GM23248 (cell line): ENCODE measurements around the gene LAMB1. TPM values are rescaled to one million over a fixed set of nuclear protein-coding genes. Genes with fewer than 3 reads are reported as not detected.

Experiments used
- DNase-seq: peaks from one replicate; pipeline ENCODE4 v3.0.0-alpha.2; 2015
- H2AFZ ChIP-seq: fragments of 200-600 bp; sonication (generic); 2 replicates; pipeline ENCODE4 v1.6.1; 2016; ENCODE audit warnings: antibody characterized with exemption
- H3F3A ChIP-seq: fragments of 200-600 bp; sonication (generic); 2 replicates; pipeline ENCODE4 v1.6.1; 2016; ENCODE audit warnings: mild to moderate bottlenecking, antibody characterized with exemption, mixed run types; ENCODE audit not compliant: insufficient read depth
- H3K27ac ChIP-seq: fragments of 200-600 bp; sonication (generic); 2 replicates; pipeline ENCODE4 v1.5.1; 2016; ENCODE audit warnings: mild to moderate bottlenecking
- H3K27me3 ChIP-seq: fragments of 200-600 bp; sonication (generic); replicated peaks from 2 replicates; pipeline ENCODE4 v1.6.1; 2016; ENCODE audit warnings: mild to moderate bottlenecking; ENCODE audit not compliant: insufficient read depth
- H3K36me3 ChIP-seq: fragments of 200-600 bp; sonication (generic); 2 replicates; pipeline ENCODE4 v1.6.1; 2016; ENCODE audit warnings: low read depth, mild to moderate bottlenecking
- H3K4me1 ChIP-seq: fragments of 200-600 bp; sonication (generic); 2 replicates; pipeline ENCODE4 v1.6.1; 2016; ENCODE audit warnings: mild to moderate bottlenecking; ENCODE audit not compliant: insufficient read depth
- H3K4me2 ChIP-seq: fragments of 200-600 bp; sonication (generic); one replicate; pipeline ENCODE4 v1.6.1; 2016; ENCODE audit warnings: mild to moderate bottlenecking; ENCODE audit not compliant: unreplicated experiment
- H3K4me3 ChIP-seq: fragments of 200-600 bp; sonication (generic); 2 replicates; pipeline ENCODE4 v1.5.1; 2016; ENCODE audit warnings: mild to moderate bottlenecking
- H3K79me2 ChIP-seq: fragments of 200-600 bp; sonication (generic); 2 replicates; pipeline ENCODE4 v1.6.1; 2016; ENCODE audit warnings: mild to moderate bottlenecking; ENCODE audit not compliant: insufficient read depth
- H3K9ac ChIP-seq: fragments of 200-600 bp; sonication (generic); 2 replicates; pipeline ENCODE4 v1.6.1; 2016; ENCODE audit warnings: mild to moderate bottlenecking
- H3K9me2 ChIP-seq: fragments of 200-600 bp; sonication (generic); 2 replicates; pipeline ENCODE4 v1.6.1; 2016; ENCODE audit warnings: mixed run types, mild to moderate bottlenecking, moderate library complexity; ENCODE audit not compliant: insufficient read depth
- H3K9me3 ChIP-seq: fragments of 200-600 bp; sonication (generic); one replicate; pipeline ENCODE4 v1.6.1; 2017; ENCODE audit warnings: low read depth
- H4K20me1 ChIP-seq: fragments of 200-600 bp; sonication (generic); 2 replicates; pipeline ENCODE4 v1.6.0; 2016; ENCODE audit not compliant: insufficient read depth
- EZH2 ChIP-seq: fragments of 200-600 bp; sonication (generic); IDR thresholded peaks from 2 replicates; pipeline ENCODE4 v1.6.1; 2018; ENCODE audit warnings: antibody characterized with exemption, mild to moderate bottlenecking; ENCODE audit not compliant: insufficient read depth, poor library complexity, severe bottlenecking
- EZH2phosphoT487 ChIP-seq: fragments of 200-600 bp; sonication (generic); IDR thresholded peaks from 2 replicates; pipeline ENCODE4 v1.6.1; 2018; ENCODE audit warnings: antibody characterized with exemption, moderate library complexity, mild to moderate bottlenecking, low read depth; ENCODE audit not compliant: insufficient read depth
- WGBS, 2 experiments: methylation state at CpG; one replicate each; pipeline ENCODE4 v1.1.6; 2015 to 2017; ENCODE audit warnings: low lambda C conversion rate in 2 of 2, low coverage in 1 of 2; ENCODE audit errors: missing lambda C conversion rate in 2 of 2; 5-methylcytosine and 5-hydroxymethylcytosine counted together
- in situ Hi-C: fragments of 300-500 bp; cut with MboI; formaldehyde crosslinking; loops from 2 replicates; pipeline ENCODE4 v1.15.0; 2020
- polyA plus RNA-seq: library from polyadenylated mRNA; unstranded; fragments of >200 nt; fragmentation: Nextera tagmentation; extraction: Ambion mirVana; gene quantifications from 2 replicates; pipeline ENCODE4 v1.2.1, GENCODE V29; 2016
- total RNA-seq: library from RNA; depleted of rRNA; stranded (reverse); fragments of >200 nt; shearing (Covaris generic); gene quantifications from 2 replicates; pipeline ENCODE4 v1.2.3, GENCODE V29; 2014

LAMB1 gene
- total and polyA plus RNA-seq, 2 experiments from 2014 or later: 108 to 135 TPM

GRCh38 chr7:107980671-107981190, 22.2 kb downstream of the LAMB1 start:
- H3K27me3 ChIP-seq: no peaks in the 10 kb centered on the region
- no peak overlapping the region for H3K4me3 ChIP-seq
- 95 to 97% methylated on average over 8 of the region's 8 CpGs for WGBS, 2 experiments
- no peak overlapping the region for H3K4me2 ChIP-seq
- no peaks in the 10 kb centered on the region for H3K4me1 ChIP-seq
- 0 out of 2 replicates have a peak, but pooled peaks cover 12% of the 10 kb centered on the region for H3F3A ChIP-seq
- no peak overlapping the region for H2AFZ ChIP-seq
- H3K27ac ChIP-seq: no peak overlapping the region
- peaks cover 53% of the 10 kb centered on the region for H3K36me3 ChIP-seq
- no peak for DNase-seq
- no peaks in the 10 kb centered on the region for H4K20me1 ChIP-seq
- H3K9ac ChIP-seq: no peak overlapping the region
- no peak for TF ChIP-seq EZH2
- no peak for TF ChIP-seq EZH2phosphoT487
- in situ Hi-C loops: no loop called here
- no peaks in the 10 kb centered on the region for H3K9me2 ChIP-seq
- peaks cover 28% of the 10 kb centered on the region for H3K79me2 ChIP-seq
- H3K9me3 ChIP-seq: no peaks in the 10 kb centered on the region

- Histone ChIP-seq H3F3A (peaks cover 18% of the 10 kb centered on the region; the same call in 1 of the 2 replicates), H3K4me3 (no peak overlapping the region), H3K9me2 (no peaks in the 10 kb centered on the region), H4K20me1 (no peaks in the 10 kb centered on the region), H3K27me3 (no peaks in the 10 kb centered on the region), H3K79me2 (peaks cover 27% of the 10 kb centered on the region), H3K27ac (no peak overlapping the region), H3K9ac (no peak overlapping the region), H3K36me3 (peaks cover 57% of the 10 kb centered on the region), H3K4me1 (no peaks in the 10 kb centered on the region), H3K9me3 (no peaks in the 10 kb centered on the region), H3K4me2 (no peak overlapping the region), H2AFZ (no peak overlapping the region)
- in situ Hi-C loops: no loop called here
- no peak for DNase-seq
- 97 to 100% methylated on average over 3 of the region's 3 CpGs for WGBS, 2 experiments
- TF ChIP-seq EZH2phosphoT487: no peak
- TF ChIP-seq EZH2: no peak
Measured at GRCh38 chr7:107980171-107980570, 22.8 kb downstream of the LAMB1 start.

GRCh38 chr7:107978815-107979408, 24.0 kb downstream of the LAMB1 start:
- H3K4me3 ChIP-seq: no peak overlapping the region
- H3K27me3 ChIP-seq: no peaks in the 10 kb centered on the region
- no peak overlapping the region for H3K27ac ChIP-seq
- no peaks in the 10 kb centered on the region for H3K9me2 ChIP-seq
- no peak for TF ChIP-seq EZH2
- no peak for TF ChIP-seq EZH2phosphoT487
- in situ Hi-C loops: no loop called here
- H4K20me1 ChIP-seq: no peaks in the 10 kb centered on the region
- H3K4me2 ChIP-seq: no peak overlapping the region
- DNase-seq: no peak
- peaks cover 56% of the 10 kb centered on the region for H3K36me3 ChIP-seq
- no peak overlapping the region for H2AFZ ChIP-seq
- H3K9me3 ChIP-seq: no peaks in the 10 kb centered on the region
- no peaks in the 10 kb centered on the region for H3K4me1 ChIP-seq
- peaks cover 24% of the 10 kb centered on the region for H3F3A ChIP-seq
- WGBS, 2 experiments: 95 to 98% methylated on average over 5 of the region's 5 CpGs
- H3K9ac ChIP-seq: no peak overlapping the region
- H3K79me2 ChIP-seq: peaks cover 21% of the 10 kb centered on the region

- H4K20me1 ChIP-seq: no peaks in the 10 kb centered on the region
- TF ChIP-seq EZH2 (no peak), EZH2phosphoT487 (no peak)
- no peak overlapping the region for H3K27ac ChIP-seq
- H3K4me2 ChIP-seq: no peak overlapping the region
- peaks cover 17% of the 10 kb centered on the region for H3K79me2 ChIP-seq
- in situ Hi-C loops: no loop called here
- H2AFZ ChIP-seq: no peak overlapping the region
- WGBS, 2 experiments: 97 to 98% methylated on average over 4 of the region's 4 CpGs
- H3K9ac ChIP-seq: no peak overlapping the region
- no peak overlapping the region for H3K4me3 ChIP-seq
- no peaks in the 10 kb centered on the region for H3K9me3 ChIP-seq
- DNase-seq: no peak
- peaks cover 10% of the 10 kb centered on the region for H3K4me1 ChIP-seq
- H3K27me3 ChIP-seq: no peaks in the 10 kb centered on the region
- H3F3A ChIP-seq: peaks cover 37% of the 10 kb centered on the region
- H3K36me3 ChIP-seq: peaks cover 58% of the 10 kb centered on the region
- no peaks in the 10 kb centered on the region for H3K9me2 ChIP-seq
Measured at GRCh38 chr7:107977048-107977447, 25.9 kb downstream of the LAMB1 start.
